Activated T-cell treated with anti-CD3 and anti-CD28 coated beads for 1 hour (primary cell): Measurements from ENCODE around the gene GPX6.
"Not testable (repeated sequence)": the region's sequence is repeated elsewhere in the genome, so short reads cannot be mapped to it uniquely, and the experiment has no call there.

Experiments
- DNase-seq: peaks from one replicate; pipeline ENCODE4 v3.0.0-alpha.2; 2020; ENCODE audit warnings: low read depth

Gene GPX6, protein sequence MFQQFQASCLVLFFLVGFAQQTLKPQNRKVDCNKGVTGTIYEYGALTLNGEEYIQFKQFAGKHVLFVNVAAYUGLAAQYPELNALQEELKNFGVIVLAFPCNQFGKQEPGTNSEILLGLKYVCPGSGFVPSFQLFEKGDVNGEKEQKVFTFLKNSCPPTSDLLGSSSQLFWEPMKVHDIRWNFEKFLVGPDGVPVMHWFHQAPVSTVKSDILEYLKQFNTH

DNA sequence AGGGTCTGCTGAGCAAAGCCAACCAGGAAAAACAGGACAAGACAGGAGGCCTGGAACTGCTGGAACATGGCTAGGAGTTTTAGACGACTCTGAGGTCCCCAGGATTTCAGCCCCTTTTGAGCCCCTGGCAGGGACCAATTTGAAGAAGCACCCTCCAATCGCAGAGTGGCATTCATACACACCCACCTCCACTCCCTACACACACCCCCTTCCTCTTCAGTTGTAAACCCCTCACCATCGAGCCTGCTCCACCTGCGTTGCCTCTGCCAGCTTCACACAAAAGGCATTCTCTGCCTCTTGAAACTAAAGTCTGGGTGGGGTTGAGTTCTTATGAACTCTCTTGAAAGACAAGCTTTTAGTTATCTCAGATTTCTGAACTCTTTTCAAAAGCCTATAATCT is at the start of gene GPX6:
Gene GPX6 (minus strand): TSS at position 118 of the 400 bp plus-strand sequence. CDS start 50 bp downstream, at position 68.
- DNase-seq: no peak

DNA sequence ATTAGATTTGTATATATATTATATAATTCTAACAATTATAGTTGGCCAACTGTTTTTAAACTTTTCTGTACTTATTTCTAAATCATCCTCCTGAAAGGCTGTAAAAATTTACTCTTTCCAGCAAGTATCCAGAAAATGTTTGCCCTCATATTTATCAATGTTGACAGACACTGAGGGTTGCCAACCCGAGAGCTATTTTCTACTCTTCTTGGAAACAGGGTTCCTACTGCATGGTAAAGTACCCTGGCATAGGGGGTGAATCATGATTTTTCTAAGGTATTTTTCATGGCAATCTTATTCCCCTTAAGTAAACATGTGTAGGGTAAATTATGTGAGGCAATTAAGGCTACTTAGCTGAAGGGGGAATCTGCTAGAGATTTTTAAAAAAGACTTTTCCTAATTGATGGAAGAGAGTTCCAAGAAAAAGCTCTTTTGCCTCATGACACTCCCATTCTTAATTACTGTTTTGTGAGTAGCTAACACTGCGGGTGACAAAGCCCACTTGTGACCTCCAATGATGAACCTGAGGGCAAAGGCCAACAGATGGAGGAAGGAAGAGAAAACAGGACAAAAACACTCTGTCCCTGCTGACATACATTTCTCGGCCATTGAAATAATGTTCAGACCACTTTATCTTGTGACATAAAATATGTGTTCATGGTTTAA is 48.0 kb upstream of the GPX6 start:
- DNase-seq: no peak

DNA sequence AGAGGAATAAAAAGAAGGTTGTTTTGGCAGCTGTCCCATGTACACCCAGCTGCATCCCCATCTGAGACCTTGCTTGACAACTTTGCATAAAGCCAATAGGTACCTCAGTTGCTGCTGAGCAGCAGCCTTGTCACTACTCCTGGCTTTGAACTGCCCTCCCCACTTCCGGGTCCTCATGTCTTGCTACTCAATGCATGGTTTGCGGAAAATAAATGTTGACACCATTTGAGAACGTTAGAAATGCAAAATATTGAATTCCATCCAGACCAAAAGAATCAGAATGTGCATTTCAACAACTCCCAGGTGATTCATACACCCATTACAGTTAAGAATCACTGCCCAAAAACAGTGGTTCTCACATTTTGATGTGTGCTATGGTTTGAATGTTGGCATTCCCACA is 43.0 kb upstream of the GPX6 start:
- DNase-seq: no peak

DNA sequence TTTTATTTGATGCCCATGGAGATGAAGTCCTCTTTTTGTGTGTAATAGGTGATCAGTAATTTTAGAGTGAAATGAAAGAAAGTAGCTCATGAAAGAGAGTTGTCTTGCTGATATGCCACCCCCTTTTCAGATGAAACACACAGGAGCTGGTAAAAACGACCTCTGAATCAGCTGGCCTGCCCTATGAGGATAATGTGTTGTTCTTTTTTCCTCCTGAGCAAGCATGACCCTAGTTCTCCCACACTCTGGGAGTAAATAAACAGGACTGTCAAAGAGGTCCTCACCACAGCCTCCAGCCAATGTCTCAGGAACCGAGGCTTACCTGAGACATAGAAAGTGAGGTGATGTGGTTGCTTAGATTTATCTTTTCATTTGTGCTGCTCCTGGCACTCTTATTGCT is 39.5 kb upstream of the GPX6 start:
- no peak for DNase-seq

DNA sequence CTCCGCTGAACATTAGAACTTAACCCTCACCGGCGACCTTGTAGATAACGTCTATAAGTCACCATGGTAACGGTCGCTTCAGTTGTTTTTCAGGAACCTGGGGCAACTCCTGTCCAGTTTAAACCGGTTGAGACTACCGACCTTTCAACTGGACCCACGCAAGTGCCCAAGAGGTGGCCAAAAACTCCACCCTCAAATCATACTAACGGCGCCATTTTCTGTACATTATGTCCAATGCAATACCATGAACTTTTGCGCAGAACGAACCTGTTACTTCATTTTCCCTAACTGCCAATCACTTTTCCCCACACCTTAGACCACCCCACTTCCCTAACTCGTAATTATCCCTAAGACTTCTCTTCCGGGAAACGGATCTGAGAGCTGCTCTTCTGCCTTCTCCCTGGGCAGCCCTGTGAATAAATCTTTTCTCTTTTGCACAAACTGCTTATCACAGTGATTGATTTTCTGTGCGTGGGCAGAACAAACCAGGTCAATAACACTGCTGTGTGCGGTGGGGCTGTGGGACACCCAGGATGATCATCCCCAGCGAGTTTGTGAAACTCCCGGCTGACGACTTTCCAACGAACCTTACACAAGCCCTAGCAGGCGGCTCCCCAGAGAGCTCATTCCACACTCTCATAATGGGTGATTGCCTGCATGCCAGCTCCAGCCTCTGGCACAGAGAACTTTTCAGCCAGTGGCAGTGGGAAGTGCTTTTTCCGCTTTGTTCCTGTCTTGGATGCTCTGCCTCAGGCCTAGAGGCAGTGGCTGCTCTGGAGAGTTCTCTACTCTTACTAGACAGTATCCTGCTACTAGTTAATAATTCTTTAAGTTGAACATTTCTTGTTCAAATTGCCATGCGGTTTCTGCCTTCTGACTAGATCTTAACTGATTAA is 38.6 kb upstream of the GPX6 start:
- no peak for DNase-seq

DNA sequence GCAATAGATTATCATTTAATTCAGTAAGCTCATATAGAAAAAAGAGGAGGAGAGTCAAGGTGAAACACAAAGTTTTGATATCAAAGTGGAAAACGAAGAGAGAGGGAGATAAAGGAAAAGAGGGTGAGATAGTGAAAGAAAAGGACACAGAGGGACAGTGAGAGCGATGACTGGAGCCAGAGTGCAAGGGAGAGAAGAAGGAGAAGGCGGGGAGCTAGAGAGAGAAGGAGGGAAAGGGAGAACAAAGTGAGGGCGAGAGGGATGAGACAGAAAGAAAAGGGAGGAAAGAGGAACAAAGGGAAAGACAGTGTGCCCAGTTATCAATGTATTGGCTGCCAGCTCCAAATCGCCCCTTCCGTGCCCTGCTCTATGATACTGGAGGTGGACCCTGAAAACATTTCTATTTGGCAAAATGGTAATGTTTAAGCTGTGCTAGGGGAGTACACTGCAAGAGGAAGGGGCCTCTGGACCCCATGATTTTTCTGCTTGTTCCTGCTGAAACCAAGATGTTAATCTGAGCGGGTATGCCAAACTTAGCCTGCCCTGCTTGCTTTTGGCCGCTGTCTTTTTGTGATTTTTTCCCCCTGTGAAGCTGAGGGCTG is 37.9 kb upstream of the GPX6 start:
- DNase-seq: no peak

DNA sequence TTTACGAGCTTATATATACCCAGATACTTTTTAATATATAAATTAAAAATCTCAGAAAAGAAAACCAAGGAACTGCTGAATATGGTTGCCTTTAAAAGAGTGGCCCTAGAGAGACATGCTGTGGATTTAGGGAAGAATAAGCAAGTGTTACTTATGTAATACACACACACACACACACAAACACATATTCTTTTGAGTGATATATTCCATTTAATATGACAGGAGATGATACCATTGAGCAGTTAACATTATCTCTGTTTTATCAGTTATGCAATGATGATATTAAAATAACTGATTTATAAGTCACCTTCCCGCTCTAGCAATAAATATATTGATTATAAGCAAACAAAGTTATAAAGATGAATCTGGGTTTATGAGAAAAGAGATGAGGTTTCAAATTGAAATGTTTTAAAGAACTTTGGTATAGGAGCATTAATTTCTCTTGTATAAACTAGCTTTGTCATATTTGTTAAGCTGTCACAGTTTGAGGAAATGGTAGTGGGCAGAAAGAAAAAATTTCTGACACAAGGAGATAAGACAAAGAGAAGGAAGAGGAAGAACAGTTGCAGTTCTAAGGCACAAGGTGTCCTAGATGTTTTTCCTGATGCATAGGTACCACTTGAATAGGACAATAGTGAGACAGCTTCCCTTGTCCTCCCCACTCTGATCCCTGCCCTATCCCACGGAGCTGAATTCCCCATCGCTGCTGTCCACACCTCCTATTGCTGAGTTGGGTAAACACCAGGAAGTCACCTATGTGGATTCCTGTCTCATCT is 36.5 kb upstream of the GPX6 start:
- no peak for DNase-seq

DNA sequence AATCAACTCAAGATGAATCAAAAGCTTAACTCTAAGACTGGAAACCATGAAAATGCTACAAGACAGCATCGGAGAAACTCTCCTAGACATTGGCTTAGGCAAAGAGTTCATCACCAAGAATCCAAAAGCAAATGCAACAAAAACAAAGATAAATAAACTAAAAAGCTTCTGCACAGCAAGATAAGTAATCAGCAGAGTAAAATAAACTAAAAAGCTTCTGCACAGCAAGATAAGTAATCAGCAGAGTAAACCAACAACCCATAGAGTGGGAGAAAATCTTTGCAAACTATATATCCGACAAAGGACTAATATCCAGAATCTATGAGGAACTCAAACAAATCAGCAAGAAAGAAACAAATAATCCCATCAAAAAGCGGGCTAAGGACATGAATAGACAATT is 31.4 kb upstream of the GPX6 start:
- DNase-seq: not testable (repeated sequence)

DNA sequence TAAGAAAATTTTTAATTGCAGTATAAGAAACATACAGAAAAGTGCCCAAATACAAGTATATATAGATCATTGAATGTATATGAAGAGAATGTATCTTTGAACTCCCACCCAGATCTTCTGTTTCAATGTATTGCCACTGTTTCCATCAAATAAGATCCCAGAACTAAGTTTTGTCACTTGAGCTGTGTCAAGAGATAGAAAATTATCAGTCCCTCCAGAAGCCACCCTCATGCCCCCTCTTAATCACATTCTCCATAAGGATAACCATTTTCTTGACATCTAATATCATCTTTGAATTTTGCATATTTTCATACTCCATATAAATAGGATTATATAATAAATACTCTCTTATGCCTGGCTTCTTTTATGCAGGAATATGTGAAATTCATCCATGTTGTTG is 30.4 kb upstream of the GPX6 start:
- DNase-seq: no peak

DNA sequence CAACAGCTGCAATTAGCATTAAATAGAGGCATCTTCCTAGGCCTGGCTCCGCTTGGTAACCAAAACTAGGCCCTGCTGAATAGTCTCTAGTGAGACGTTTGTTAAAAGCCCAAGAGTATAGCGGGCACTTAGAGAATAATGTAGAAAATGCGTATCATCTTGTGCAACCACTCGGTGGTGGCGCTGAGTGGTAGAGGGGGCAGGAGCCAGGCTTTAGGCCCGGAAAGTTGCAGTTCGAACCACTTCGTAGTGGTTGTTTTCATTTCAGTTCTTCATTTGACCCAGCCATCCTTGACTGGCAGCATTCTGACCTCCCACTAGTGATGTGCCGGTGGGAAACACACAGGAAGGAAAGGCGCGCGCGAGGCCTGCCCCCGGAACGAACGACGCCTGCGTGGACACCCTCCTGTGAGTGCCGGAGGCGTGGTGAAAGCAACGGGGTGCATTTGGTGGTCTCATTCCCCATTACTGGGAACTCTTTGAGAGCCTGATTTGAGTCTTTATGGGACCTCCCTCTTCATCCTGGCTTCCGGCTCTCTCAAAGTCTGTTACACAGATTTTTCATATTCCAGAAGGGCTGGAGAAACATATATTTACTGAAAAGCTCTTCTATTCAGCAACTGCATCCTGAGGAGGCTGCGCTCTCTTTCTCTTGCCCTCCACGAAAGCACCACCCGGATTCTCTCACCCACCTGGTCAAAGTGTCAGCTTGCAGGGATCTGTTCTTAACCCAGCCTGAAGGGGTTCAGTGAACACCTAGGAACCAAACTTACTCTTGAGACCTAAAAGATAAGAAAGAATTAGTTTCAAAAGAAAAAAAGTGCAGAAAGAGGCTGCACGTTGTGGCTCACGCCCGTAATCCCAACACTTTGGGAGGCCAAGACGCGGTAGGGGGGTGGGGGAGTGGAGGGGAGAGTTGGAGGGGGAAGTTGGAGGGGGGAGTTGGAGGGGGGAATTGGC is 28.3 kb upstream of the GPX6 start:
- DNase-seq: peak; percentile 30

DNA sequence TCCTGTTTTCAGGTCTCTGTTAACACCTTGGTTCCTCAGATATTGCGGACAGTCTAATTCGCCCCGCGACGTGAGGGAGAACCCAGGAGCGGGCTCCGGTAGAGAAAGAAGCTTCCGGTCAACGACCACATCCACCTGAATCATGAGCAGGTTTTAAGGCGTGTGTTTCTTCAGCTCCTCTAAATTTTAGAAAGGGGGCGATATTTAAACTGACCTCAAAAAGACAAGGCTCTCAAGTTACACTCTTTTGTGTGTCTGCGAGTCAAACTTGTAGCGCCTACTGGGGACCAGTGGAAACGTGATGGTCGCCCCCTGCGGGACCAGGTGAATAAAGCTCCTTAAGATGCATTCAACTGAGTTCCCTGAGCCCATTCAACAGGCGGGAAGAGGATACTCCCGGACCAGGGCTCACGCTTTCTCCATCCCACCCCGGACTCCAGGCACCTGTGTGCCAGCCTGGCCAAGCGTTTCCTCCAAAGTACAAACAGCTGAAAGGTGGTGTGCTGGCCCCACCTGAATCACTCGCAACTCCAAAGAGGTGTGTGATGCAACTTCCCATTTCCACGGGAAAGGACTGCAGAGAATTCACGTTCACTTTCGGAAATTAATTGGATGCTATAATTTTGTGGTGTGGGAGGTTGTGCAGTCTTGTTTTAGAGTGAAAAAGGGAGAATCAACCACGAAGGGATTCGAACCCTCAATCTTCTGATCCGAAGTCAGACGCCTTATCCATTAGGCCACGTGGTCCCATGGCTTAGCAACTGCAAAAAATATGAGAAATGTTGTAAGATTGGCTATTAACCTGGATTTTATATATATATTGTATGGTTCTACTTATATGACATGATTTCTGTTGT is 27.1 kb upstream of the GPX6 start:
- DNase-seq: peak; percentile 41

DNA sequence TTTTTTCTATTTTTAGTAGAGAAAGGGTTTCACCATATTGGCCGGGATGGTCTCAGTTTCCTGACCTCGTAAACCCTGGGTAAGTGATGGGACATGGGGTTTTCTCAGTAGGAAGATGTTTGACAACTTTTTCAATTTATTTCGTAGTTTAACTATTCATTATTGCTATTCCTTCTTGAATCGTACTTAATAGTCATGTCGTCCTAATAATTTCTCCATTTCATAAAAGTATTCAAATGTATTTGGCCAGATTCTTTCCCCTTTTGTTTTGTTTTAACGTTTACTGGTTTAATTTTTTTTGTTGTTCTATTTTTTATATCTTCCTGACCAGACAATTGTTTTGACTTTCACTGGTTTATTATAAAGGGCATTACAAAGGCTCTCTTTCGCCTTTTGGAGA is 26.4 kb upstream of the GPX6 start:
- no peak for DNase-seq

DNA sequence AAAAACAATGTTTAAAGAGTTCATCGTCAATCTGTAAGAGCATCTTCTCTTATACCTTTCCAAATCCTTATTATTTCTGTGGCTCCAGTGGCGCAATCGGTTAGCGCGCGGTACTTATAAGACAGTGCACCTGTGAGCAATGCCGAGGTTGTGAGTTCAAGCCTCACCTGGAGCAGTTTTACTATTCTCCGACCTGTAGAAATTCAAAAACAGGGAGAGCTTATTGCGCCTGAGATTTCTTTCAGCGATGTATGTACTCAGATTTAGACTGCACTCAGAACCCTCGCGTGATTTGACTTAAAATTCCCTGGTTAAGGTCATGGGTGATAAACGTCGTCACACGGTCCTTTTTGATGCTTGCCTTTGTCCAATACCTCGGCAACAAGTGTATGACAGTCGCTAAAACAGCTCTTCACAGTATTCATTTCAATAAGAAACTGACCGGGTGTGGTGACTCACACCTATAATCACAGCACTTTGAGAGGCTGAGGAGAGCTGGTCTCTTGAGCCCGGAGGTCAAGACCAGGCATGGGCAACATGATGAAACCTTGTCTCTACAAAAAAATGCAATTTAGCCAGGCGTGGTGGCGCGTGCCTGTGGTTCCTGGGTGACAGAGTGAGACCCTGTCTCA is 22.0 kb upstream of the GPX6 start:
- no peak for DNase-seq

DNA sequence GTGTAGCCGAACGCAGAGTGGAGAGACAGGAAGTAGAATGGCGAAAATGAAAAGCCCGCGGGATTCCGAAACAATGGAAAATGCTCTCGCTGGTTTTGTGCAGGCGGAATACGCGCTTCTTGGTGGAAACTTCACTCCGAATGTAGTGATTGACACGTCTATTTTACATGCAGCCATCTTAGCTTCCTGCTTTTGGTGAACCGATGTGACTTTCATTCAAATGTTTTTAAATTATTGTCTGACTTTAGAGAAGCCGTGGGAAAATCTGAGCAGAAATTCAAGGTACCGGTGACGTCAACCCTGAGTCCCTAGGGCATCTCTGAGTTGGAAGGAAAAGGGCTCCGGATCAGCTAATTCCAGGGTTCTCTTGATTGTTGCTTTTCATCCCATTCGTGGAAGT is 21.5 kb upstream of the GPX6 start:
- DNase-seq: no peak

DNA sequence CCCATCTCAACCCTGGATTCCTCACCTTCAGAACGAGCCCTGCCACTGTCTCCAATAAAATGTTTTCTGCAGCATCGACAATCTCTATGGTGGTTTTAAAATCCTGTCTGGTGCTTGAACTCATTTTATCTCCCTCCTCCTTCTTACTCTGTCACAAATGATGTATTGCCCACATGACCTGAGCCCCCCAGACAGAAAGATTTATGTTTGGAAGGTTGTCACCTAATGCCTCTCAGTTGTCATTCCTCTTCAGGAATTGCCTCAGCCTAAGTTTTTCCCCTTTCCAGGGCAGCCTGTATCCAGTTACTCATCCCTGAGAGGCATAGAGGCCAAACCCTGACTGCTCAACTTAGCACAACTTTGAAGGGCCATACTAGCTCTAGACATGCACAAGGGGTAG is 19.3 kb upstream of the GPX6 start:
- no peak for DNase-seq

DNA sequence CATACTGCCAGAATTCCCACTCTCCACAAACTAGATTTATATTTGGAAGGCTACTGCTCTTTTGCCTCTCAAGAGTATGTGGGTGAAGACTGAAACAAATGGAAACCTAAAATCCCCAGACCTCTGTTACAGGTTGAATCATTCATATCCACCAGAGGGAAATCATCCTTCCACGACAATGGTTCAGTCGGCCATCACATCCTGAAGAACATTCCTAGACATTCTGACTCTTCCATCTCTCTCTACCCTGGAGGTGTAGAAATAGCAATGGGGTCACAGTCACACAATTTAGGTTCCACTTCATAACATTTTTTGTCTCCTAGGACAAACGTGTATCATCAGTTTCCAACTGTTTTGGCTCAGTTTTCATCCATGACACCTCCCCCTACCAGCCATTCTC is 18.7 kb upstream of the GPX6 start:
- no peak for DNase-seq

DNA sequence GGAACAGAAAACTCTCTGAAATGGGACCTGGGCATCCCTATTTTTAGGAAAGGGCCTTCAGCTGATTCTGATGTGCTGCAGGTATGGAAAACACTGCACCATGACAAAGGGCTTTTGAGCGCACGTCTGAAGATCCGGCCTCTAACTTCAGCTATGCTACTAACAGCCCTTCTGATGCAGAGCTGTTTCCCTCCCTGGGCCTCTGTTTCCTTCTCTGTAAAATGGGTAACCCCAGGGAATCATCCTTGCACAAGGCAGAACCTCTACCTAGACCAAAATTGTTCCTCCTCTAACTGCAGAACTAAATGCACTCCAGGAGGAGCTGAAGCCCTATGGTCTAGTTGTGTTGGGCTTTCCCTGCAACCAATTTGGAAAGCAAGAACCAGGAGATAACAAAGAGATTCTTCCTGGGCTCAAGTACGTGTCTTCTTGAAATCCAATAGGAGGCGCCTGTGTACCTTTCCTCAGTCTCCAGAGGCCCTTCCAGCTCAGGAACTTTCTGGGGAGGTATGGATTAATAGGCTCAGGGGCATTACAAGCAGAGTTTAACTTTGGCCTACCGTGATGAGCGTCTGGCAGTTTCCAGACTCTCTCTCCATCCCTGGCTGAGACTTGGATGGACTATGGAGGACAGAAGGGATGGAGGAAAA is 16.0 kb upstream of the GPX6 start:
- no peak for DNase-seq

DNA sequence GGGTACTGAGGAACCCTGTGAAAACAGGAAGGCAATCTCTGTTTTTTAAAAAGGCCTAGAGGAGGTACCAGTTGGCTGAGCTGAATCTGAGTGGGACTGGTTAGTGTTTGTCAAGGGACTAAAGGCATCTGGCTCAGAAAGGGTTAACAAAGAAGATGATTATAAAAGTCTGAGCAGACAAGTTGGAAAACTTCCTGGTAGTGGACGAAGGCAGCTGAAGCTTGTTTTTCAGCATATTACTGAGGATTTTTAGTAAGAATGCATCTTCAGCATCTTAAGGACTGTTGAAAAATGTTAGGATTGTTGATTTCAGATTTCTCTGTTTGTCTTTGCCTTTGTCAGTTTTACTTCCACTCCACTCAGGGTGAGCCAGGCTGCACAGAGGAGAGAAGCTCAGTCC is 15.2 kb upstream of the GPX6 start:
- no peak for DNase-seq
